Amniotic epithelial cell (primary cell): ENCODE results near the gene THAP11.
A peak's percentile ranks its signal among the peaks of the same experiment; 100 is the strongest.
"Not testable (repeated sequence)": the region's sequence is repeated elsewhere in the genome, so short reads cannot be mapped to it uniquely, and the experiment has no call there.

Experiments
- DNase-seq: peaks from one replicate; pipeline ENCODE4 v3.0.0-alpha.2; 2010; ENCODE audit warnings: low read depth

THAP11 gene

GRCh38 chr16:67837190-67837589 lies 4.9 kb upstream of the THAP11 start:
- not testable (repeated sequence) for DNase-seq

GRCh38 chr16:67837811-67838210 lies 4.3 kb upstream of the THAP11 start:
- no peak for DNase-seq

GRCh38 chr16:67841198-67841815 lies 813 bp upstream of the THAP11 start:
- DNase-seq = no peak

GRCh38 chr16:67842509-67843342 lies 606 bp downstream of the THAP11 start:
- DNase-seq = peak; percentile 49

- DNase-seq = no peak
These were observed 1.2 kb downstream of the THAP11 start for GRCh38 chr16:67843343-67843765.

- DNase-seq = peak; percentile 40
These were observed 2.4 kb downstream of the THAP11 start for GRCh38 chr16:67844497-67844896.

GRCh38 chr16:67845291-67846062 lies 3.4 kb downstream of the THAP11 start:
- no peak for DNase-seq

GRCh38 chr16:67846063-67846319 lies 3.9 kb downstream of the THAP11 start:
- DNase-seq = no peak

GRCh38 chr16:67846320-67847063 lies 4.4 kb downstream of the THAP11 start, which contains the start of gene NUTF2:
Gene NUTF2 (plus strand): TSS chr16:67846933. CDS start chr16:67865131, 18,198 bp downstream.
- peak; percentile 89 for DNase-seq

GRCh38 chr16:67847064-67847861 lies 5.1 kb downstream of the THAP11 start, which contains the start of gene CENPT:
Gene CENPT (minus strand): TSS chr16:67847693. CDS start chr16:67833859, 13,834 bp downstream.
- peak; percentile 72 for DNase-seq

GRCh38 chr16:67848118-67848517 lies 6.0 kb downstream of the THAP11 start:
- no peak for DNase-seq

- DNase-seq = no peak
These were observed 11.6 kb downstream of the THAP11 start for GRCh38 chr16:67853670-67854069.

- DNase-seq = no peak
These were observed 13.7 kb downstream of the THAP11 start for GRCh38 chr16:67855789-67856188.

GRCh38 chr16:67856927-67857546 lies 14.9 kb downstream of the THAP11 start:
- DNase-seq = no peak

GRCh38 chr16:67857547-67858233 lies 15.6 kb downstream of the THAP11 start:
- peak; percentile 97 for DNase-seq

GRCh38 chr16:67858500-67858899 lies 16.4 kb downstream of the THAP11 start:
- no peak for DNase-seq

GRCh38 chr16:67860589-67861398 lies 18.7 kb downstream of the THAP11 start:
- DNase-seq = peak; percentile 63

GRCh38 chr16:67861877-67862276 lies 19.8 kb downstream of the THAP11 start:
- no peak for DNase-seq
